Activated T-helper 1 cell treated with anti-CD3 and anti-CD28 coated beads, Interleukin-12 subunit alpha, Interleukin-12 subunit beta, Interleukin-2, Interleukin-4 antibody, amounts not matched to agents 30 ng/mL and 10 ng/mL and 1 ng/mL, durations not matched to agents 14 hours and 24 hours and 36 hours (primary cell): ENCODE data around the gene HDAC1. TPM values are rescaled to one million over a fixed set of nuclear protein-coding genes. Genes with fewer than 3 reads are reported as not detected.
"Not testable (repeated sequence)": the region's sequence is repeated elsewhere in the genome, so short reads cannot be mapped to it uniquely, and the experiment has no call there.

Source experiments
- DNase-seq: peaks from one replicate; pipeline ENCODE4 v3.0.0; 2021; ENCODE audit warnings: low spot score
- H3K27ac Mint-ChIP-seq: one replicate; pipeline ENCODE4 v1.8.0; 2021; ENCODE audit warnings: mild to moderate bottlenecking, mixed read lengths
- H3K27me3 Mint-ChIP-seq: one replicate; pipeline ENCODE4 v1.8.0; 2022; ENCODE audit warnings: mild to moderate bottlenecking, moderate library complexity, mixed read lengths; ENCODE audit not compliant: insufficient read depth
- H3K36me3 Mint-ChIP-seq: one replicate; pipeline ENCODE4 v1.8.0; 2021; ENCODE audit warnings: low read depth, mixed read lengths
- H3K4me1 Mint-ChIP-seq: one replicate; pipeline ENCODE4 v1.8.0; 2021; ENCODE audit warnings: low read depth, mixed read lengths
- H3K4me3 Mint-ChIP-seq: one replicate; pipeline ENCODE4 v1.8.0; 2021; ENCODE audit warnings: mild to moderate bottlenecking, moderate library complexity, mixed read lengths
- H3K9me3 Mint-ChIP-seq: one replicate; pipeline ENCODE4 v1.8.0; 2021; ENCODE audit warnings: mixed read lengths
- intact Hi-C: fragments of 100-400 bp; cut with micrococcal nuclease; formaldehyde crosslinking; loops from one replicate; pipeline ENCODE4 v1.15.1; 2024
- total RNA-seq: library from RNA; stranded (reverse); gene quantifications from 2 replicates; pipeline ENCODE4 v1.2.3, GENCODE V29; 2022

Gene HDAC1
- total RNA-seq, 1 donor from 2014 or later = 177 TPM

DNA sequence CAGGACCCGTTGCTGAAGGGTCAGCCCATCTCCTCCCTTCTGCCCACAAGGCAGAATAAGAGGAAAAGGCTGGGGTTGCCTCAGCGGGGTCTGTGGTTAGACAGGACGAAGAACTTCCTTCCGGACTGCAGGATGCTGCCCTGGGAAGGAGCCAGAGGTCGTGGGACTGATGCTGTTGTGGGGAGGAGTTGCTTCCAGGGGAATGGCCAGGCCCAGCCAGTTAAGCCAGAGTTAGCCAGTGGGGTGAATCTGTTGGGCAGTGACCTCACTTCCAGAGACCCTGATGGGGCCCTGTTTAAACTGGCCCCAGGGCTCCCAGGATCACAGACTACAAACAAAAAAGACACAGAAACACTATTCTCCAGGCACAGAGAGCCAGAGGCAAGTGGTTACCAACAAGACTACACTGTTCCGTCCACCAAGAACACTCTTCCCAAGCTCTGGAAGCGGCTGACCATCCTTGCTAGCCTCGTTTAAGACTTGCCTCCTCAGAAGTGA, 57.4 kb downstream of the HDAC1 start:
- no peaks in the 10 kb centered on the region for H3K9me3 Mint-ChIP-seq
- H3K4me1 Mint-ChIP-seq = peaks cover 35% of the 10 kb centered on the region
- no peak for DNase-seq
- intact Hi-C loops = no loop called here
- no peak overlapping the region for H3K4me3 Mint-ChIP-seq
- H3K36me3 Mint-ChIP-seq = no peaks in the 10 kb centered on the region
- H3K27ac Mint-ChIP-seq = no peak overlapping the region
- H3K27me3 Mint-ChIP-seq = peaks cover 11% of the 10 kb centered on the region

DNA sequence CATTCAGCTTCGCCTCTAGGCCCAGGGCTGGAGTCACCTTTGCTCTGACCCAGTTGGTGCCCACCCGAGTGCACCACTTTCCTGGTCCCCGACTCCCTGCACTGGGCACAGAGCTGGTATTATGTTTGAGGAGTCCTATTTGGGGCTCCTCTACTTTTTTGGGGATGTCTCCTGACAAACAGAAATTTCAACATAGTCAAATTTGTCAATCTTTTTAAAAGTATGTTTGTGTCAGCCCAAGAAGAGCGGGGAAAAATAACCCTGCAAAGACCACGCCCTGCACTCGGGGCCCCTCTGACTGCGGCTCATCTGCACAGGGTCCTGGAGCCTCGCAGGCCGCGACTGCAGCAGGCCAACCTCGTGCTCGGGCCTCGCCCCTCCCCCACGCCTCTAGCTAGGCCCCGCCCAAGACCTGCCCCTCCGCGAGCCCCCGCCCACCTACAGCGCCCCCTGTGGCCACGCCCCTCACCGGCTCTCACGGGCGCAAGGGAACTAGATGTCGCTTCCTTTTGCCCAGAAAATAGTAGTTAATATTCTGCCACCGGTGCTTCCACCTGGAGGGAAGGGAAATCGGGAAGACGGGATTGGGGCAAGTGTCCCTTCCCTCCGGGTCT, 59.0 kb downstream of the HDAC1 start:
- Mint-ChIP-seq H3K4me3 (peak overlapping the region; percentile 82), H3K27me3 (peaks cover 11% of the 10 kb centered on the region), H3K27ac (peak overlapping the region; percentile 53), H3K9me3 (no peaks in the 10 kb centered on the region), H3K4me1 (peaks cover 35% of the 10 kb centered on the region), H3K36me3 (no peaks in the 10 kb centered on the region)
- intact Hi-C loops = loop anchor here (1.0 kb wide), 6 partner anchors 9 to 279 kb away; partner anchors contain the start of genes BSDC1, HDAC1 and TMEM39B
- no peak for DNase-seq

DNA sequence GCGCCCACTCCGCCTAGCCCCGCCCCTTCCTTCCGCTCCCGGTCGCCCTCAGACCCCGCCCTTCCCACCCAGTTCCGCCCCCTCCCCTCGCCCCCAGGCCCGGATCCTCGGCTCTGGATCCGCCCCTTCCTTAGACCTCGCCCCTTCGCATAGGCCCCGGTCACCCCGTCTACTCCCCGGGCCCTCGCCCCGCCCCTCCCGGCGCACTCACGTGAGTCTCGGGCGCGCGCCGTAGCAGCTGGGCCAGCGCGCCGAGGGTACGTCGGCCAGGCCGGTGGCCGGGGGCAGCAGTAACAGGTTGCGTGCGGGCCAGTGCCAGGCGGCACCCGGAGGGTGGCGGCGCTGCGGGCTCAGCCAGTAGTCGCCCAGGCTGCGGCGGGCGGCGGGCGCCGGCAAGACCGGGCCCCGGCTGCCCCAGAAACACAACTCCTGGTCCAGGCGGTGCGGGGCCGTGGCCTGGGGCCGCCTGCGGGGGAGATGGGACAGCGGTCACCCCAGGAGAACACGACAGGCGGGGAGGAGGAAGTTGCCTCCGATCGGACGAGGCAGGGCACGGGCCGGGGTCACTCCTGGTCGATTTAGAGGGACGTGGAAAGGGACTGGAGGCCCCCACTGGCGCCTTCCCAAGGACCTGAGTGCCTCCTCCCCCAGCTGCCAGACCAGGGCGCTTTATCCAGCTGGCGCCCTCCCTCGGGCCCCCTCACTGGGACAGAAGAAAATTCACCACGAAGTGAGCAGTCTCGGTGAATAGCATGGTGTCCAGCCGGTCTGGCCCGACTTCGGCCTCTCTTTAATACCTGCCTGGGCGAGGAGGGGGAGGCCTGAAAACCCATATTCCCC, 59.7 kb downstream of the HDAC1 start:
- Mint-ChIP-seq H3K27ac (peak overlapping the region; percentile 53), H3K4me3 (peak overlapping the region; percentile 82), H3K36me3 (no peaks in the 10 kb centered on the region), H3K9me3 (no peaks in the 10 kb centered on the region), H3K4me1 (peaks cover 35% of the 10 kb centered on the region), H3K27me3 (peaks cover 6% of the 10 kb centered on the region)
- intact Hi-C loops = loop anchor here (1.0 kb wide), 6 partner anchors 9 to 279 kb away; partner anchors contain the start of genes BSDC1, HDAC1 and TMEM39B
- peak; percentile 89 for DNase-seq

DNA sequence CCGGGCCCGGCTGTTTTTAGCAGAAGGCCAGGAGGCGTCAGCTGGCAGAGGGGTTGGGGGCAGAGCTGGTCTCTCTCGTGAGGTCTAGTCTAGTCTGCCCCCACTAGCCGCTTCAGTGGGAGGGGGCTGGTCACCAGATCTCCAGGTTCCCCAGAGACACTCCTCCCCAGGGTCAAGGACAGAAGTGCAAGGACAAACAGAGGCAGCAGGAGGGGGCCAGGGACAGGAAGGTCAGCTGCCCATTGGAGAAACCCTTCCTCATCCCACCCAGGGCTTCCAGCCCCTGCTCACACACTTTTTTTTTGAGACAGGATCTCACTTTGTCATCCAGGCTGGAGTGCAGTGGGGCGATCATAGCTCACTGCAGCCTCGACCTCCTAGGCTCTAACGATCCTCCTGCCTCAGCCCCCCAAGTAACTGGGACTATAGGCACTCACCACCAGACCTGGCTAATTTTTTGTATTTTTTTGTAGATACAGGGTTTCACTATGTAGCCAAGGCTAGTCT, 60.4 kb downstream of the HDAC1 start:
- Mint-ChIP-seq H3K27ac (peak overlapping the region; percentile 59), H3K27me3 (no peaks in the 10 kb centered on the region), H3K4me1 (peaks cover 35% of the 10 kb centered on the region), H3K4me3 (peak overlapping the region; percentile 38), H3K9me3 (no peaks in the 10 kb centered on the region), H3K36me3 (no peaks in the 10 kb centered on the region)
- DNase-seq = no peak
- intact Hi-C loops = no loop called here

DNA sequence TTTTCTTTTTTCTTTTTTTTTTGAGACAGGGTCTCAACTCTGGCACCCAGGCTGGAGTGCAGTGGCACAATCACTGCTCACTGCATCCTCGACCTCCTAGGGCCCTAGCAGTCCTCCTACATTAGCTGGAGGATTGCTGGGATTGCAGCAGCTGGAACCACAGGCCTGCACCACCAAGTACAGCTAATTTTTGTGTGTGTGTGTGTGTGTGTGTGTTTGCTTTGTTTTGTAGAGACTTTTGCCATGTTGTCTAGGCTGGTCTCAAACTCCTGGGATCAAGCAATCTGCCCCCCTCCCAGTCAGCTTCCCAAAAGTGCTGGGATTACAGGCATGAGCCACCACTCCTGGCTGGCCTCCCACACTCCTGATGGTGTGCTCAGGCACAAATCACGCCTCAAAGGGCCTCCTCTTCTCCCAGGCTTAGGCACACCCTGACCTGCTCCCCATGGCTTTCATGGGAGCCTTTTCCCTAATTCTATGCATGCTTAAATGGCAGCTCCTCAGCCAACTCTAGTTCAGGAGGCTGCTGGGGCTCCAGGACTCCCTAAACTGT, 61.0 kb downstream of the HDAC1 start:
- no peaks in the 10 kb centered on the region for H3K9me3 Mint-ChIP-seq
- no peaks in the 10 kb centered on the region for H3K36me3 Mint-ChIP-seq
- no peaks in the 10 kb centered on the region for H3K27me3 Mint-ChIP-seq
- H3K27ac Mint-ChIP-seq = no peak overlapping the region
- intact Hi-C loops = no loop called here
- peak overlapping the region; percentile 41 for H3K4me3 Mint-ChIP-seq
- peaks cover 34% of the 10 kb centered on the region for H3K4me1 Mint-ChIP-seq
- no peak for DNase-seq

DNA sequence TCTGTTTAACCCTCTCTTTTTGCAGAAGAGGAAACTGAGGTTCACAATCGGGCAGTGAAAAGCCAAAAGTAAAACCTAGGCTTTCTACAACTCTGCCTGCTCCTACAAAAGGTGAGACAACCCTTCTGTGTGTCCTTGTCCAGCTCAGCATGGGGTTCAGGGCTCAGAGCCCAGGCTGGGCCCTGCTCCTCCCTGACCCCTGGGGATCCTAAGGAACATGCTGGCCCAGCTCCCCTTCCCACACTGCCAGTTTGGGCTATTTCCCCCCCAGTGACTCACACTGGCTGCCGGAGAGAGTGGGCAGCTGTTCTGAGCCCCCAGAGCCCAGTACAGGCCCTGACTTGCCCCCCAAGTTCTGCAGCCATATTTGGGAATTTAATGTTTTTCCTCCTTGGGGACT, 61.5 kb downstream of the HDAC1 start:
- no peak for DNase-seq
- Mint-ChIP-seq H3K27me3 (no peaks in the 10 kb centered on the region), H3K9me3 (no peaks in the 10 kb centered on the region), H3K27ac (no peak overlapping the region), H3K4me3 (peak overlapping the region; percentile 41), H3K36me3 (no peaks in the 10 kb centered on the region), H3K4me1 (peaks cover 29% of the 10 kb centered on the region)
- intact Hi-C loops = no loop called here

DNA sequence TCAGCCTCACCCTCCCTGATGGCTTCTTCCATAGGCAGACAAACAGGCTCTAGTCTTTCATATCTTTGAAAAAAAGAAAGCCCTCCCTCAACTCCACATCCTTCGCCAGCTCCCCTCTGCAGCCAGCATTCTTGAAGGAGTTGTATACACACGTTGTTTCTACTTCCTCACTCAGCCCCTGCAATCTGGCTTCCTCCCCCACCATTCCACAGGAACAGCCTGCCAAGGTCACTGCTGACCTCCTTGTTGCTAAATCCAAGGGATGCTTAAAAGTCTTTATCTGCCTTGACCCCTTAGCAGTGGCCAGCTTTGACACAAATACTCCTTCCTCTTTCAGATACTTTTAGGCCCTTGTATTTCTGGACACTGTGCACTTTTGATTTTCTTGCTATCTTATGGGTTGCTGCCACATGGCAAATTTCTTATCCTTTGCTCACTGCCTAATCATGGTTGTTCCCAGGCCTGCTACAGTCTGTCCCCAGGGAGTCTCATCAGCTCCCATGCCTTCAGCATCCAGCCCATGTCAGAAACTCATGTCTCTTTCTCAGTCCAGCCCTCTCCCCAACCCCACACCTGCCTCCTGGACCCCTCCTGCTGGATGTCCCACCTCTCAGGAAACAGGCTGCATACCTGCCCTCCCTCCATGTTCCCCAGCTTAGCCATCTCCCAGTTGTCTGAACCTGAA, 62.1 kb downstream of the HDAC1 start:
- peak overlapping the region; percentile 16 for H3K4me3 Mint-ChIP-seq
- no peaks in the 10 kb centered on the region for H3K27me3 Mint-ChIP-seq
- peak overlapping the region; percentile 30 for H3K27ac Mint-ChIP-seq
- intact Hi-C loops = no loop called here
- no peaks in the 10 kb centered on the region for H3K36me3 Mint-ChIP-seq
- DNase-seq = no peak
- peaks cover 23% of the 10 kb centered on the region for H3K4me1 Mint-ChIP-seq
- no peaks in the 10 kb centered on the region for H3K9me3 Mint-ChIP-seq

DNA sequence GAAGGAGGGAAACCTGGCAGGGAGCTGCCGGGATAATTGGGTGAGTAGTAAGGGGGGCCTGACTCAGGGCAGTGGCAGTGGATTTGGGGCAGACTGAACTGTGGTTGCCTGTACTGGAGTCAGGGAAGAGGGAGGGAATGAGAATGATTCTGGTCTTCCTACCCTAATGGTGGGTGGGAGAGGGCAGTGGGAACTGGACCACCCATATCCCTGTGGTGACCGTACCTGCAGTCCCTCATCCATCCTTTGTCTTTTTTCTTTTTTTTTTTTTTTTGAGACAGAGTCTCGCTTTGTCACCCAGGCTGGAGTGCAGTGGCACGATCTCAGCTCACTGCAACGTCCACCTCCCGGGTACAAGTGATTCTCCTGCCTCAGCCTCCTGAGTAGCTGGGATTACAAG, 63.9 kb downstream of the HDAC1 start:
- intact Hi-C loops, H3K27me3 Mint-ChIP-seq, H3K4me3 Mint-ChIP-seq, H3K36me3 Mint-ChIP-seq, H3K9me3 Mint-ChIP-seq, H3K27ac Mint-ChIP-seq, DNase-seq: not testable (repeated sequence)
- H3K4me1 Mint-ChIP-seq = peaks cover 23% of the 10 kb centered on the region

DNA sequence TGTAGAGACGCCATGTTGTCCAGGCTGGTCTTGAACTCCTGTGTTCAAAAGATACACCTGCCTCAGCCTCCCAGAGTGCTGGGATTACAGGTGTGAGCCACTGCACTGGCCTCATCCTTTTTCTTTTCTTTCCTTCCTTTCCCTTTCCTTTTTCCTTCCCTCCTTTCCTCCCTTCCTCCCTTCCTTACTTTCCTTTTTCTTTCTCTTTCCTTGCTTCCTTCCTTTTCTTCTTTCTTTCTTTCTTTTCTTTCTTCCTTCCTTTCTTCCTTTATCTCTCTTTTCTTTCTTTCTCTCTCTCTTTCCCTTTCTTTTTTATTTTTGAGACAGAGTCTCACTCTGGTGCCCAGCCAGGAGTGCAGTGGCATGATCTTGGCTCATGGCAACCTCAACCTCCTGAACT, 64.6 kb downstream of the HDAC1 start:
- intact Hi-C loops = no loop called here
- peaks cover 23% of the 10 kb centered on the region for H3K4me1 Mint-ChIP-seq
- no peak for DNase-seq
- H3K4me3 Mint-ChIP-seq = no peak overlapping the region
- H3K27ac Mint-ChIP-seq = peak overlapping the region; percentile 14
- H3K9me3 Mint-ChIP-seq = no peaks in the 10 kb centered on the region
- peaks cover 6% of the 10 kb centered on the region for H3K27me3 Mint-ChIP-seq
- H3K36me3 Mint-ChIP-seq = peaks cover 7% of the 10 kb centered on the region

DNA sequence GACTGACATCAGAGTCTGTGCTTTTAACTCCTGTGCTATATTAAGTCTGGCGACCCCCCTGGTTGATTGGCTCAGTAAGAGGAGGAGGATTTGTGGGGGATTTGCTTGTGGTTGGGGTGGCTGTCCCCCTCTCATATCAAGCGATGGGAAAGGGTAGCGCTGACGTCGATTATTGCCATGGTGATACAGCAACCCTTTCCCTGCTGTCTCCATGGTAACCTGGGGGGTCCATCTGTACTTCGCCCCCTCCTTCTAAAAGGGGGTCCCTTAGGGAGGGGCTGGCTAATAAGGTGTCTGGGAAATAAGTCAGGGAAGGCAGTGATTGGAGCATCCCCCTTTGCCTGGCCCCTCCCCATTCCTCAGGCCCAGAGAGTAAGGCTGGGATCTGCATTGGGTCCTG, 65.7 kb downstream of the HDAC1 start:
- peaks cover 28% of the 10 kb centered on the region for H3K4me1 Mint-ChIP-seq
- intact Hi-C loops = no loop called here
- no peaks in the 10 kb centered on the region for H3K9me3 Mint-ChIP-seq
- H3K4me3 Mint-ChIP-seq = no peak overlapping the region
- H3K27ac Mint-ChIP-seq = no peak overlapping the region
- peaks cover 6% of the 10 kb centered on the region for H3K27me3 Mint-ChIP-seq
- DNase-seq = no peak
- peaks cover 11% of the 10 kb centered on the region for H3K36me3 Mint-ChIP-seq

DNA sequence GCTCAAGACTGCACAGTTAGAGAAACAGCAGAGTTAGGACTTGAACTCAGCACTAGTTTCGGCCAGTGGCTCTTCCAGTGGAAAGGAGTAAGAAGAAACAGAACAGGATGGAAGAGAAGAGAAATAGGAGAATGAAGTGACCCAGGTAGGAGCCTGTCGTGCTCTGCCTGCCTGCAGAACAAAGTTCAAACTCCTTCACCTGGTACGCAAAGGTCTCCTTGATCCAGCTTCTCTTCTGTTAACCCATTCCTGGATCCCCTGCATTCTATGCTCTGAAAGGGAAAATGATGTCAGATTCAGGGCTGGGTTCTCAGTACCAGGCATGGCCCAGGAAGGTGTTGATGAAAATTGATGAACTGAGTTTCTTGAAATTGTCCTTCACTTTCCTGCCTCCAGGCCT, 66.6 kb downstream of the HDAC1 start:
- Mint-ChIP-seq H3K4me1 (peaks cover 23% of the 10 kb centered on the region), H3K27ac (no peak overlapping the region), H3K4me3 (no peak overlapping the region), H3K36me3 (peaks cover 17% of the 10 kb centered on the region), H3K27me3 (peaks cover 6% of the 10 kb centered on the region), H3K9me3 (no peaks in the 10 kb centered on the region)
- intact Hi-C loops = no loop called here
- no peak for DNase-seq

DNA sequence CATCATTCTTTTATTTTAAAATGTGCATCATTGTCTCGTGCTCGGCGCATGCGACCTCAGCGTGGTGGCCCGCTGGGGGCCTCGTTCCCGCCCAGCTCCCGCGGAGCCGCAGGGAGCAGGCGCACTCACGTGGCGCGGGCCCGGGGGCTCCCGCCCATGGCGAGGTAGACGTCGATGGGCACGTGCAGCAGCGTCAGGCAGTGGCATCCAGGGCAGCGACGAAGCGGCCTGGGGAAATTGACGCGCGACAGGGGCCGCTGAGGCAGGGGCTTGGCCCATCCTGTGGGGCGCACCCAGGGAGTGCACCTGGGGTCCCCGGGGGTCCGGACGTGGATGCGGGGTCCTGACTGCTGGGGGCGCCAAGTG, 69.4 kb downstream of the HDAC1 start:
- no peak overlapping the region for H3K27ac Mint-ChIP-seq
- intact Hi-C loops = no loop called here
- DNase-seq = no peak
- peaks cover 17% of the 10 kb centered on the region for H3K4me1 Mint-ChIP-seq
- H3K9me3 Mint-ChIP-seq = no peaks in the 10 kb centered on the region
- H3K4me3 Mint-ChIP-seq = no peak overlapping the region
- H3K36me3 Mint-ChIP-seq = peaks cover 24% of the 10 kb centered on the region
- H3K27me3 Mint-ChIP-seq = peaks cover 6% of the 10 kb centered on the region
